Renal cortex interstitium (tissue), 11 donors: Measurements from ENCODE around the gene LAMB1. TPM values are rescaled to one million over a fixed set of nuclear protein-coding genes. Genes with fewer than 3 reads are reported as not detected.

Source experiments
- DNase-seq, 11 donors: peaks; one replicate each; pipeline ENCODE4 v3.0.0-alpha.2; 2013; ENCODE audit warnings: low read depth in 9 of 11, low spot score in 4 of 11; ENCODE audit errors: extremely low read depth in 1 of 11
- polyA plus RNA-seq, 3 donors: library from polyadenylated mRNA; unstranded; fragments of 120-200 nt; gene quantifications; one replicate each; pipeline ENCODE4 v1.2.1, GENCODE V29; 2013; ENCODE audit not compliant: insufficient read length in 3 of 3

LAMB1 gene
- polyA plus RNA-seq, 3 donors, result 622 to 760 (median 744) TPM

- no peak for DNase-seq
Measured at GRCh38 chr7:107877731-107878382, 125.1 kb downstream of the LAMB1 start.

- DNase-seq, result no peak
Measured at GRCh38 chr7:107876916-107877315, 126.0 kb downstream of the LAMB1 start.

DNA sequence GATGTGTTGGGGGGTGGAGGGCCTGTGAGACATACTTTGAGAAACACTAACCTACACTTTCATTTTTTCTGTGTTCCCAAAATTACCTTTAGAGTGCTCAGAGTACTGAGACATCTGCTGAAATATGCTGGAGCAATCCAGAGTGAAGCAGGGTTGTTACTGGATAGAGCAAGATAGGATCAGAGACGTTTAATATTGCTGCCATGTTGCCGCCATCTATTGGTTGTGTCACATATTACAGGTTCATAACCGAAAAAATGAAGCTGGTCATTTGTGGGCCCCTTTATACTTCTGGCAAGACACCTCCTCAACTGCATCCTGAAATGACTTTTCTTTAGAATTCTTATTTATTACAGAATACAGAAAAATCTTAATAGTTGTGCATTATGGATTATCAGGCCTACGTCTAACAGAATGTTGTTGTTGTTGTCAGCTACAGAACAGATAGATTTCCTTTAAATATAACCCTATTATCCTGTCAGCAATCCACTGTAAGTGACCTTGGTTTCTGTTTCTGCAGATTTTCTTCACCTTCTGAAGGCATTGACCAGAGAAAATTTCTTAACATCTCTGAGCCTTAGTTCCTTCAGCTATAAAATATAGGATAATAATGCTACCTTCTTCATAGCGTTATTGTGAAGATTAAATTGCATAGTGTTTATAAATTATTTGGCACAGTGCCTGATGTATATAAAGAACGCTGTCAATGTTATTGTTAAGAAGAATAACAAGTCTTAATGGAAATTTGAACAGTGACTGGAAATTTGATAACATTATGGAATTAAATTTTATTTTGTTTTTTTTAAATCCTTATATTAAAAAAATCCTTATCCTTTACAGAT, 128.1 kb downstream of the LAMB1 start:
- peak in 5 of 11 donors; percentile 23 to 41 (median 30) for DNase-seq

- no peak for DNase-seq
Measured at GRCh38 chr7:107874111-107874510, 128.8 kb downstream of the LAMB1 start.

Other genes starting within 250 kb of the LAMB1 start
- gene SLC26A3, start 199.9 kb downstream of the LAMB1 start, polyA plus RNA-seq, result under 1 TPM; 0.22 to 0.62 (median 0.39) TPM
- 100 to 1,000 TPM; 106 to 125 (median 118) TPM for gene DLD, start 112.0 kb downstream of the LAMB1 start, polyA plus RNA-seq
- 1 to 10 TPM; 1.5 to 3.9 (median 2.7) TPM for gene LAMB4, start 127.2 kb upstream of the LAMB1 start, polyA plus RNA-seq